ENCODE measurements around the gene RTN1. TPM values are rescaled to one million over a fixed set of nuclear protein-coding genes. Genes with fewer than 3 reads are reported as not detected.

The RTN1 gene
- total RNA-seq, 2 donors from 2014 or later, result 0.84 to 4.7 TPM

GRCh38 chr14:59547310-59547709, 323.3 kb downstream of the RTN1 start:
- Histone ChIP-seq H3K4me1 (no peaks in the 10 kb centered on the region), H3K4me3 (no peak overlapping the region), H3K36me3 (no peaks in the 10 kb centered on the region), H3K27ac (no peak overlapping the region), H3K9me3 (no peaks in the 10 kb centered on the region), H3K27me3 (no peaks in the 10 kb centered on the region), H3K9ac (ENCODE audit: low read depth in 2 of 2, low read length in 2 of 2) (no peak overlapping the region)
- TF ChIP-seq, protein P1, sequence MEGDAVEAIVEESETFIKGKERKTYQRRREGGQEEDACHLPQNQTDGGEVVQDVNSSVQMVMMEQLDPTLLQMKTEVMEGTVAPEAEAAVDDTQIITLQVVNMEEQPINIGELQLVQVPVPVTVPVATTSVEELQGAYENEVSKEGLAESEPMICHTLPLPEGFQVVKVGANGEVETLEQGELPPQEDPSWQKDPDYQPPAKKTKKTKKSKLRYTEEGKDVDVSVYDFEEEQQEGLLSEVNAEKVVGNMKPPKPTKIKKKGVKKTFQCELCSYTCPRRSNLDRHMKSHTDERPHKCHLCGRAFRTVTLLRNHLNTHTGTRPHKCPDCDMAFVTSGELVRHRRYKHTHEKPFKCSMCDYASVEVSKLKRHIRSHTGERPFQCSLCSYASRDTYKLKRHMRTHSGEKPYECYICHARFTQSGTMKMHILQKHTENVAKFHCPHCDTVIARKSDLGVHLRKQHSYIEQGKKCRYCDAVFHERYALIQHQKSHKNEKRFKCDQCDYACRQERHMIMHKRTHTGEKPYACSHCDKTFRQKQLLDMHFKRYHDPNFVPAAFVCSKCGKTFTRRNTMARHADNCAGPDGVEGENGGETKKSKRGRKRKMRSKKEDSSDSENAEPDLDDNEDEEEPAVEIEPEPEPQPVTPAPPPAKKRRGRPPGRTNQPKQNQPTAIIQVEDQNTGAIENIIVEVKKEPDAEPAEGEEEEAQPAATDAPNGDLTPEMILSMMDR (IDR thresholded peaks at IDR 0.05), result no peak
- no peak for DNase-seq
- intact Hi-C loops (cut with DNase I), result no loop called here

Small RNA genes lying within 50 kb of the gene (microRNA-seq; reads per million reads assigned to microRNA genes)
- gene MIR5586, result 2.8 reads per million

Other genes with a start within 250 kb of the RTN1 start
- gene LRRC9, start 49.4 kb upstream of the RTN1 start, total RNA-seq, result under 1 TPM in 1 of 2 donors, not detected in 1; 0.20 TPM
- 10 to 100 TPM; 19.7 to 23.6 TPM for gene PCNX4, start 221.1 kb upstream of the RTN1 start, total RNA-seq